ENCODE measurements around the gene BOD1L1.

Gene BOD1L1

GRCh38 chr4:13523591-13524503 lies 103.7 kb downstream of the BOD1L1 start:
- DNase-seq (ENCODE audit: low read depth), result no peak

GRCh38 chr4:13523105-13523477 lies 104.4 kb downstream of the BOD1L1 start:
- DNase-seq (ENCODE audit: low read depth), result no peak

- no peak for DNase-seq (ENCODE audit: low read depth)
Observed at GRCh38 chr4:13522282-13523104, 105.0 kb downstream of the BOD1L1 start.

- no peak for DNase-seq (ENCODE audit: low read depth)
Observed at GRCh38 chr4:13521047-13521446, 106.5 kb downstream of the BOD1L1 start.
